ENCODE measurements around the gene ERG28. TPM values are rescaled to one million over a fixed set of nuclear protein-coding genes. Genes with fewer than 3 reads are reported as not detected.

ERG28 gene, protein sequence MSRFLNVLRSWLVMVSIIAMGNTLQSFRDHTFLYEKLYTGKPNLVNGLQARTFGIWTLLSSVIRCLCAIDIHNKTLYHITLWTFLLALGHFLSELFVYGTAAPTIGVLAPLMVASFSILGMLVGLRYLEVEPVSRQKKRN
- total RNA-seq (11.7 and 13.7 TPM in 2 replicates), polyA plus RNA-seq (4.3 and 4.9 TPM in 2 replicates), polyA minus RNA-seq (2.4 and 2.5 TPM in 2 replicates)
- total RNA-seq (2013) = 3.9 TPM

DNA sequence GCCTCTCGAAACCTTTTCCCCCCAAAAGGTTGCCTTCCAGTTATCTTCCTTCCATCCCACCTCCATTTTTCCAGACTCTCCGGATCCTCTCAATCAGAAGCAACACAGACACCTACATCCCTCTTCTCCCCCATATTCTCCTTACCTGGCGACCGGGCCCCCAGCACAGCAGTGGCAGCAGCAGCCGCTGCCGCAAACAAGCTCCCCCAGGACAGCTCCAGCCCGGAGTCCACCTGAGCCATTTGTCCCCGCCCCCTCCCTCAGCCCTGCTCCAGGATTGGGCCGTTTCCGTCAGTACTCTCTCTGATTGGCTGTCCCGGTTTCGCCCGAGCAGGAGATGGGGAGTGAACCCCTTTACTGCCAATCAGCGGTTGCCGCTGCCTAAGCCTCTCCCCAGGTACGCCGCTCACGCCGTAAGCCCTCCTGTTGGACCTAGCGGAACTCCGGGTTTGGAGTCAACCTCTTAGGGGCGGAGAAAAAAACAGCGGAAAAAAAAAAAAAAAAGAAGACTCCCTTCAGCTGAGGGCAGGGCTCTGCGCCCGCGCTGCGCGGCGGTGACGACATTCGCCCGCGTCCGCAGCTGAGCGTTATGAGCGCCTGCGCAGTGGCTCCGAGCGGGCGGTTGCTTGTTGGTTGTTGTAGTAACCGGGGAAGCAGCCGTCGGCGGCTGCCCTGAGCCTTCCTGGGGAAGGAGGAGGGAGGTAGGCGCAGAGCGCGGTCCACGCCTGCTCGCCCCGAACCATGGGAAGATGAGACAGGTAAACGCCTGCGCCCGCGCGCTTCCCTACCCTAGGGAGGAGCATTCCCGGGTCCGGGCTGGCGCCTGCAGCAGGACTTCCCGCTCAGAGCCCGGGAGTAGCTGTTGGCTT lies at the start of gene ERG28, which contains the start of gene TTLL5:
TSS of gene ERG28 (minus strand) at position 247 of the 869 bp plus-strand sequence. CDS start 3,374 bp downstream, outside the sequence.
TSS of gene TTLL5 (plus strand) at position 617 of the 869 bp plus-strand sequence. CDS start 1,904 bp downstream, outside the sequence.
- Histone ChIP-seq H3K9ac (ENCODE audit: low read length) (peak within 1 kb of the TSS; percentile 97), H3K36me3 (replicated peaks in 1 of 2; ENCODE audit: control extremely low read depth in 1 of 2, control insufficient read depth in 1 of 2, extremely low read depth in 1 of 2, insufficient read depth in 2 of 2, low read length in 1 of 2) (peaks cover 4 to 16% of the 10 kb centered on the region in 2 experiments), H3K79me2 (ENCODE audit: control insufficient read depth, insufficient read depth, low read length) (no peaks in the 10 kb centered on the region), H3K9me3 (ENCODE audit: control extremely low read depth in 1 of 3, control insufficient read depth in 2 of 3, insufficient read depth in 1 of 3, low read length in 2 of 3) (no peaks in the 10 kb centered on the region), H2AFZ (ENCODE audit: insufficient read depth, low read depth, low read length, poor library complexity, severe bottlenecking) (peak within 1 kb of the TSS; percentile 99), H3K4me1 (ENCODE audit: control insufficient read depth in 2 of 2, insufficient read depth in 2 of 2, low read length in 2 of 2) (peaks cover 14 to 15% of the 10 kb centered on the region in 2 donors), H3K4me3 (ENCODE audit: control extremely low read depth in 1 of 5, extremely low read depth in 1 of 5, insufficient read depth in 1 of 5, low read depth in 2 of 5, low read length in 4 of 5) (peak within 1 kb of the TSS; percentile 73 to 95 (median 85)), H4K20me1 (ENCODE audit: control insufficient read depth, insufficient read depth, low read length, poor library complexity, severe bottlenecking) (no peaks in the 10 kb centered on the region), H3K27me3 (replicated peaks in 1 of 4; ENCODE audit: control extremely low read depth in 1 of 4, control insufficient read depth in 3 of 4, insufficient read depth in 4 of 4, low read length in 3 of 4) (no peaks in the 10 kb centered on the region), H3K4me2 (replicated peaks; ENCODE audit: low read depth, low read length, poor library complexity, severe bottlenecking) (peak within 1 kb of the TSS; percentile 89), H3K27ac (ENCODE audit: low read length in 2 of 2) (peak within 1 kb of the TSS; percentile 80 to 96)
- ATAC-seq (ENCODE audit: low read depth) (peak; percentile 94), DNase-seq (peak; percentile 98)
- H3K27me3 Mint-ChIP-seq = no peaks in the 10 kb centered on the region
- intact Hi-C loops (cut with micrococcal nuclease) = loop anchor here (2.0 to 5.0 kb wide), 3 partner anchors 139 to 1168 kb away; partner anchors contain the start of genes BATF, IFT43, ISCA2 and NPC2
- H3K9me3 Mint-ChIP-seq (ENCODE audit: insufficient read depth) = no peaks in the 10 kb centered on the region
- peak within 1 kb of the TSS; percentile 96 for H3K27ac Mint-ChIP-seq
- peak within 1 kb of the TSS; percentile 95 for H3K4me3 Mint-ChIP-seq
- peaks cover 27% of the 10 kb centered on the region for H3K4me1 Mint-ChIP-seq
- WGBS (ENCODE audit: insufficient coverage) = under 1% methylated on average over 58 of the region's 60 CpGs
- POLR2A ChIA-PET = interaction anchor here (0.6 to 1.5 kb wide), 6 partner anchors 82 to 1460 kb away, joined by 3 to 8 read pairs (median 4); partner anchors contain the start of gene FLVCR2
- TF ChIP-seq EZH2 (IDR thresholded peaks at IDR 0.05; ENCODE audit: borderline replicate concordance, insufficient read depth, low read depth, low read length, poor library complexity, severe bottlenecking) = no peak
- TF ChIP-seq, protein P1, sequence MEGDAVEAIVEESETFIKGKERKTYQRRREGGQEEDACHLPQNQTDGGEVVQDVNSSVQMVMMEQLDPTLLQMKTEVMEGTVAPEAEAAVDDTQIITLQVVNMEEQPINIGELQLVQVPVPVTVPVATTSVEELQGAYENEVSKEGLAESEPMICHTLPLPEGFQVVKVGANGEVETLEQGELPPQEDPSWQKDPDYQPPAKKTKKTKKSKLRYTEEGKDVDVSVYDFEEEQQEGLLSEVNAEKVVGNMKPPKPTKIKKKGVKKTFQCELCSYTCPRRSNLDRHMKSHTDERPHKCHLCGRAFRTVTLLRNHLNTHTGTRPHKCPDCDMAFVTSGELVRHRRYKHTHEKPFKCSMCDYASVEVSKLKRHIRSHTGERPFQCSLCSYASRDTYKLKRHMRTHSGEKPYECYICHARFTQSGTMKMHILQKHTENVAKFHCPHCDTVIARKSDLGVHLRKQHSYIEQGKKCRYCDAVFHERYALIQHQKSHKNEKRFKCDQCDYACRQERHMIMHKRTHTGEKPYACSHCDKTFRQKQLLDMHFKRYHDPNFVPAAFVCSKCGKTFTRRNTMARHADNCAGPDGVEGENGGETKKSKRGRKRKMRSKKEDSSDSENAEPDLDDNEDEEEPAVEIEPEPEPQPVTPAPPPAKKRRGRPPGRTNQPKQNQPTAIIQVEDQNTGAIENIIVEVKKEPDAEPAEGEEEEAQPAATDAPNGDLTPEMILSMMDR (IDR thresholded peaks at IDR 0.05) = no peak
- CTCF ChIA-PET = interaction anchor here (0.6 to 13.9 kb wide), 9 partner anchors 8 to 321 kb away, joined by 3 to 447 read pairs (median 4); partner anchors contain the start of genes FLVCR2 and TGFB3
